Adrenal gland (tissue), 12 donors: ENCODE measurements around the gene MTAP. TPM values are rescaled to one million over a fixed set of nuclear protein-coding genes. Genes with fewer than 3 reads are reported as not detected.

Experiments
- DNase-seq, 7 donors: peaks; one replicate each; pipeline ENCODE4 v3.0.0-alpha.2; 2019 to 2020
- H3K27ac ChIP-seq, 5 donors: fragments of 200-600 bp; sonication (generic) in 4 of 5; 1 replicate in 3 of 5; 2 replicates in 2 of 5; pipeline versions ENCODE4 v1.5.1 to v1.8.0; 2016 to 2020; ENCODE audit warnings: mild to moderate bottlenecking in 1 of 5
- H3K27me3 ChIP-seq: fragments of 200-600 bp; 2 replicates; pipeline ENCODE4 v1.8.0; 2021
- H3K36me3 ChIP-seq, 2 donors: fragments of 200-600 bp; replicated peaks in 1 of 2; 1 replicate in 1 of 2; 2 replicates in 1 of 2; pipeline versions ENCODE4 v1.5.1 to v1.8.0; 2018 to 2022
- H3K4me1 ChIP-seq, 2 donors: fragments of 200-600 bp; replicated peaks in 1 of 2; 1 replicate in 1 of 2; 2 replicates in 1 of 2; pipeline versions ENCODE4 v1.5.1 to v1.8.0; 2018 to 2021
- H3K4me3 ChIP-seq, 4 donors: fragments of 200-600 bp; sonication (generic) in 3 of 4; one replicate each; pipeline ENCODE4 v1.5.1; 2016 to 2018
- H3K9me3 ChIP-seq, 3 donors: fragments of 200-600 bp; sonication (generic) in 1 of 3; replicated peaks in 1 of 3; 1 replicate in 2 of 3; 2 replicates in 1 of 3; pipeline versions ENCODE4 v1.5.1 to v1.8.0; 2016 to 2021
- POLR2A ChIP-seq, 2 donors: fragments of 450-650 bp; IDR thresholded peaks; one replicate each; pipeline ENCODE4 v1.6.1; 2017; ENCODE audit warnings: antibody characterized with exemption in 2 of 2, mild to moderate bottlenecking in 2 of 2, moderate library complexity in 1 of 2
- WGBS, 4 donors: extraction: QIAGEN DNeasy Blood & Tissue Kit in 2 of 4; methylation state at CpG; one replicate each; pipeline versions ENCODE4 v1.1.5 to v1.1.7; 2013 to 2017; 5-methylcytosine and 5-hydroxymethylcytosine counted together
- intact Hi-C, 2 donors: fragments of 100-400 bp; cut with DNase I; formaldehyde crosslinking; loops; one replicate each; pipeline versions ENCODE4 v1.14.1 to v1.15.0; 2022 to 2023
- polyA plus RNA-seq, 3 donors: library from polyadenylated mRNA; stranded (reverse); fragments of 200-250 nt in 2 of 3; fragments of 350-450 nt in 1 of 3; fragmentation: Illumina TruSeq in 1 of 3; extraction: RNeasy Lipid Tissue Mini Kit (QIAGEN cat#74804) in 1 of 3; gene quantifications; one replicate each; pipeline ENCODE4 v1.2.3, GENCODE V29; 2013 to 2014
- total RNA-seq, 9 donors: library from RNA; depleted of rRNA in 4 of 9; stranded (reverse); fragments of >200 nt in 4 of 9; fragments of 120-200 nt in 1 of 9; fragmentation: NEBNext Ultra II Directional in 1 of 9; extraction: Animal tissue kit (Norgen Biotek cat#: 25700) in 1 of 9; gene quantifications; one replicate each; pipeline versions ENCODE4 v1.1.0 to v1.2.4, GENCODE V29; 2013 to 2023
- TF ChIP-seq, protein P1 (sequence below), 6 experiments: fragments of 450-650 bp in 4 of 6; fragments of 200-600 bp in 2 of 6; sonication (generic) in 1 of 6; IDR thresholded peaks; 1 replicate in 5 of 6; 2 replicates in 1 of 6; pipeline versions ENCODE4 v1.5.1 to v1.8.0; 2016 to 2021; ENCODE audit warnings: antibody characterized with exemption in 6 of 6, mild to moderate bottlenecking in 2 of 6, moderate library complexity in 1 of 6
- donor health status: healthy with polysubstance abuse.
- donor health status: Bipolar disorder and iron deficiency.
- donor health status: DM: yes; HTN: yes; CAD: no.
- donor health status: DM: no; HTN: no; CAD: no.
- donor health status: DM: no; HTN: no; CAD: no.
- donor health status: DM: yes; HTN: yes; CAD: no.

Gene MTAP
- total and polyA plus RNA-seq, 12 donors = 6.4 to 38.2 (median 21.9) TPM

GRCh38 chr9:21852754-21853153, 50.3 kb downstream of the MTAP start:
- Histone ChIP-seq H3K27me3 (no peaks in the 10 kb centered on the region), H3K4me3 (no peak overlapping the region), H3K9me3 (no peaks in the 10 kb centered on the region), H3K36me3 (no peaks in the 10 kb centered on the region), H3K4me1 (peaks cover 0 to 5% of the 10 kb centered on the region in 2 donors), H3K27ac (no peak overlapping the region)
- DNase-seq = no peak
- intact Hi-C loops = no loop called here
- 54 to 67% (median 60%) methylated on average over 3 of the region's 3 CpGs for WGBS, 4 donors
- TF ChIP-seq POLR2A (IDR thresholded peaks at IDR 0.05) = no peak
- TF ChIP-seq, protein P1, sequence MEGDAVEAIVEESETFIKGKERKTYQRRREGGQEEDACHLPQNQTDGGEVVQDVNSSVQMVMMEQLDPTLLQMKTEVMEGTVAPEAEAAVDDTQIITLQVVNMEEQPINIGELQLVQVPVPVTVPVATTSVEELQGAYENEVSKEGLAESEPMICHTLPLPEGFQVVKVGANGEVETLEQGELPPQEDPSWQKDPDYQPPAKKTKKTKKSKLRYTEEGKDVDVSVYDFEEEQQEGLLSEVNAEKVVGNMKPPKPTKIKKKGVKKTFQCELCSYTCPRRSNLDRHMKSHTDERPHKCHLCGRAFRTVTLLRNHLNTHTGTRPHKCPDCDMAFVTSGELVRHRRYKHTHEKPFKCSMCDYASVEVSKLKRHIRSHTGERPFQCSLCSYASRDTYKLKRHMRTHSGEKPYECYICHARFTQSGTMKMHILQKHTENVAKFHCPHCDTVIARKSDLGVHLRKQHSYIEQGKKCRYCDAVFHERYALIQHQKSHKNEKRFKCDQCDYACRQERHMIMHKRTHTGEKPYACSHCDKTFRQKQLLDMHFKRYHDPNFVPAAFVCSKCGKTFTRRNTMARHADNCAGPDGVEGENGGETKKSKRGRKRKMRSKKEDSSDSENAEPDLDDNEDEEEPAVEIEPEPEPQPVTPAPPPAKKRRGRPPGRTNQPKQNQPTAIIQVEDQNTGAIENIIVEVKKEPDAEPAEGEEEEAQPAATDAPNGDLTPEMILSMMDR (IDR thresholded peaks at IDR 0.05) = no peak

DNA sequence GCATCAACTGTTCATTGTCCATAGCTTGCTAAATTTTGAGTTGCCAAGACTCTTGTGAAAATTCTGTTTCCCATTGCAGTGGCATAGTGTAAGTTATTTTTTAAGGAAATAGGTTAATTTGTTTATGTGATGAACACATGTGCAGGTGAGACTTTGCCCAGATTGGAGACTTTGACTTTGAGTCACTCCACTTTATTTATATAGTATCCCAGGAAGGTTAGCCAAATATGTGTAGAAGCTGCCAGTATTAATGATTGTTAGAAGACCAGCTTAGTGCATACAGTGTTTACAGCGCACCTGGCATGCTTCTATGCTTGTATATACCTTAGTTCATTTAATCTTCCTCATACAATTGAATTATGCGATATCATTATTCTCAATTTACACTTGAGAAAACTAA, 51.0 kb downstream of the MTAP start:
- DNase-seq = no peak
- H3K27ac ChIP-seq = no peak overlapping the region
- TF ChIP-seq, protein P1 (IDR thresholded peaks at IDR 0.05) = no peak
- no peak for TF ChIP-seq POLR2A (IDR thresholded peaks at IDR 0.05)
- 94 to 100% (median 97%) methylated on average over 2 of the region's 2 CpGs for WGBS, 4 donors
- H3K4me3 ChIP-seq = no peak overlapping the region
- H3K9me3 ChIP-seq = no peaks in the 10 kb centered on the region
- H3K27me3 ChIP-seq = no peaks in the 10 kb centered on the region
- peaks cover 0 to 5% of the 10 kb centered on the region in 2 donors for H3K4me1 ChIP-seq
- intact Hi-C loops = no loop called here
- H3K36me3 ChIP-seq = no peaks in the 10 kb centered on the region

DNA sequence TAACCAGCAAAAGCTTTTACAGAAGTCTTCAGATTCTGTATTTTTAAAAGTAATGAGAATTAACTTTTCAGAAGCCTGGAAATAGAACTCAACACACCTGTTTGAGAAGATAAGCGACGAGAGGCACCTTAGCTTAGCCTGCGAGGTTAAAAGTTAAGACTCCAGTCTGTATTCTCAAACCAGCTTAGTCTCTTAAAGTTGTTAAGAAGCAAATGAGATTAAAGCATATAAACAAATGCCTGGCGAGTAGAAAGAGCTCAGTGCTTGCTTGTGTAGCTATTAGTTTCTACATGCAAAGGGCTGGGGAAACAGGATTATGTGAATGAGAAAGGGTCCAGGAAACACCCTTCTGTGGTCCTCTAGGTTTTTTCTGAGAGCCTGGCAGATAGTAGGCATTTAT, 51.7 kb downstream of the MTAP start:
- Histone ChIP-seq H3K9me3 (no peaks in the 10 kb centered on the region), H3K36me3 (no peaks in the 10 kb centered on the region), H3K4me1 (peaks cover 0 to 5% of the 10 kb centered on the region in 2 donors), H3K27ac (no peak overlapping the region), H3K27me3 (no peaks in the 10 kb centered on the region), H3K4me3 (no peak overlapping the region)
- TF ChIP-seq, protein P1 (IDR thresholded peaks at IDR 0.05) = no peak
- TF ChIP-seq POLR2A (IDR thresholded peaks at IDR 0.05) = no peak
- WGBS, 4 donors = 95 to 100% (median 97%) methylated on average over 4 of the region's 4 CpGs
- intact Hi-C loops = no loop called here
- DNase-seq = no peak

DNA sequence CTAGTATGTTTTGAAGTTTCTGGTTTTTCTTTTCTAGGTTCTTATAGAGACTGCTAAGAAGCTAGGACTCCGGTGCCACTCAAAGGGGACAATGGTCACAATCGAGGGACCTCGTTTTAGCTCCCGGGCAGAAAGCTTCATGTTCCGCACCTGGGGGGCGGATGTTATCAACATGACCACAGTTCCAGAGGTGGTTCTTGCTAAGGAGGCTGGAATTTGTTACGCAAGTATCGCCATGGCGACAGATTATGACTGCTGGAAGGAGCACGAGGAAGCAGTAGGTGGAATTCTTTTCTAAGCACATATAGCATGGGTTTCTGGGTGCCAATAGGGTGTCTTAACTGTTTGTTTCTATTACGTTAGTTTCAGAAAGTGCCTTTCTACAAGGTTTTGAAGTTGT, 52.2 kb downstream of the MTAP start:
- no peak for TF ChIP-seq POLR2A (IDR thresholded peaks at IDR 0.05)
- TF ChIP-seq, protein P1 (IDR thresholded peaks at IDR 0.05) = no peak
- peaks cover 0 to 5% of the 10 kb centered on the region in 2 donors for H3K4me1 ChIP-seq
- DNase-seq = peak in 1 of 7 donors; percentile 6
- no peaks in the 10 kb centered on the region for H3K27me3 ChIP-seq
- intact Hi-C loops = no loop called here
- H3K9me3 ChIP-seq = no peaks in the 10 kb centered on the region
- H3K27ac ChIP-seq = no peak overlapping the region
- WGBS, 4 donors = 92 to 96% (median 93%) methylated on average over 11 of the region's 11 CpGs
- H3K4me3 ChIP-seq = no peak overlapping the region
- no peaks in the 10 kb centered on the region for H3K36me3 ChIP-seq
